Fibroblast of peridontal ligament (primary cell): Measurements from ENCODE around the gene MPO.
A peak's percentile ranks its signal among the peaks of the same experiment; 100 is the strongest.

ENCODE experiments used
- DNase-seq: peaks from one replicate; pipeline ENCODE4 v3.0.0-alpha.2; 2010; ENCODE audit errors: extremely low read depth

The MPO gene

GRCh38 chr17:58264407-58265103, 16.2 kb downstream of the MPO start:
- DNase-seq: no peak

DNA sequence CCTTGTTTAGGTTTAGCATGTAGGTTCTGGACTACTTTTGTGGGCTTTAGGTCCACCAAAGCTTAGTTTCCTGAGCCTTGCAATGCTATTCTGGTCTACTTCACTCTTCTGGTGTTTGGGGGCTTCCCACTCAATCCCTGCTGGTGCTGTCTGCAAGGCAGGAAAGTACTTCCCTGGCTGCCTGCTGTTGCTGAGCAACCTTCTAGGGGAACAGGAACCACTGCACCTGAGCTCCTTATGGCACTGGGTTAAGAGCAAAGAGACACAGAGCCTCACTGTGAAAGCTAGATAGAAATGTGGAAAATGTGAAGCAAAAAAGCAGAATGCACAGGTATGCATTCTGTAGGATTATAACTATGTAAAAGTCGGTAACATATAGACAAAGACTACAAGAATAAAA, 17.0 kb downstream of the MPO start:
- no peak for DNase-seq

GRCh38 chr17:58262149-58262548, 18.6 kb downstream of the MPO start:
- DNase-seq: no peak

DNA sequence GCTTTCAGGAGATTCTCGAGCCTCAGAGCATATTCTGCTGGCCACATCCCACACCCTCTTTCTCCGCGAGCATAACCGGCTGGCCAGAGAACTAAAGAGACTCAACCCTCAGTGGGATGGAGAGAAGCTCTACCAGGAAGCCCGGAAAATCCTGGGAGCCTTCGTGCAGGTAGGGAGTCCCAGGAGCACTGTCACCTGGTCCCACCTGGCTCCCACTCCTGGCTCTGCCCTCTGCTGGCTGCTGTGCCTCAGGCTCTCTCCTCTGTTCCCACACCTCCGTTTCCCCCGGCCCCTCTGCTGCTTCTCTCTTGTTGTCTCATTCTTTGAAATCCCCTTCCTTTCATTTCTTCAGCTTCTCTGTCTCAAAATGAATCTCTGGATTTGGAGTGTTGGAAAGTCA, 25.9 kb downstream of the MPO start:
- DNase-seq: no peak

- DNase-seq: no peak
Measured at GRCh38 chr17:58253082-58253481, 27.7 kb downstream of the MPO start.

GRCh38 chr17:58252141-58252540, 28.6 kb downstream of the MPO start:
- DNase-seq: no peak

- no peak for DNase-seq
Measured at GRCh38 chr17:58250344-58251011, 30.3 kb downstream of the MPO start.

GRCh38 chr17:58249270-58250133, 31.2 kb downstream of the MPO start:
- peak; percentile 38 for DNase-seq

DNA sequence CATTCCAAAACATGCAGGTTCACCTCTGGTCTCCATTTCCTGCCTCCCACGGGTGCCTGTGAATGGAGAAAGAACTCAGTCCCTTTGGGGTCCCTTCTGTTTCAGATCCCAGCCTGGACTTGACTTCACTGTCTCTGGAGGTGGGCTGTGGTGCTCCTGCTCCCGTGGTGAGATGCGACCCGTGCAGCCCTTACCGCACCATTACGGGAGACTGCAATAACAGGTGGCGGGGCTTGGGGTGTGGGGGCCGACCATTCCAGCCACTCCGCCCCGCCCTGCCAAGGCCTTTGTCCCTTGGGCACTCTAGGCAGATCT, 31.8 kb downstream of the MPO start:
- no peak for DNase-seq

DNA sequence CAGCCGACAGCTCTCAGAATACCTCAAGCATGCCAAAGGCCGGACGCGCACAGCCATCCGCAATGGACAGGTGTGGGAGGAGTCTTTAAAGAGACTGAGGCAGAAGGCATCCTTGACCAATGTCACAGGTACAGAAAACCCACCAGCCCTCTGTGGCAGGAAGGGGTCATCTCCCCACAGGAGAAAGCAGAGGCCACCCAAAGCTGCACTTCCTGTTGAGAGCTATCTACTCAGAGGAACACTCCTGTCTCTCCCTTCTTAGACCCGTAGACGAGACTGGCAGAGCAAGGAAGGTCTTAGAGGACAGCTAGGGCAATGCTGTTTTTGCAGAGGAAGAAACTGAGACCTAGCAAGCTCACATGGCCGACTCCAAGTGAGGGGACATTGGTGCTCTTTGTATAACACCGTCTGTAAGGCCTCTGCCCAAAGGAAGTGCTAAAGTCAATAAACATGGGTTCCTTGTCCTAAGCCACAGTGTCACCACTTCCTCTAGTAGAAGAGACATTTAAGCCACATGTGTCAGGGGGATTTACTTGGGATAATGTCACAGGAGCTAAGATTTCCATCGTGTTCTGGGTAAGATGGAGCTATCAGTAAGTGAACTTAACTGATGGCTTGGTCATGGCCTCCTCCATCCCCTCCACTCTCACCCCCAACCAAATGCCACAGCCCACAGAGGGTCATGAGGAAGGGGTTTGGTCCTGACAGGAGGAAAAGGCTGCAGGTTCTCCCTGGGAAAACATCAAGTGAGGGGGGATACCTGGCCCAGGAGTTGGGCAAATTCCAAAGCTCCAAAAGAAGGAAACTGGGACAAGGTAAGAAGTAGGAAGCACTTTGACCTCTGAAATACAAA, 33.0 kb downstream of the MPO start:
- DNase-seq: no peak

GRCh38 chr17:58246781-58247180, 34.0 kb downstream of the MPO start:
- no peak for DNase-seq

GRCh38 chr17:58246104-58246740, 34.5 kb downstream of the MPO start:
- DNase-seq: no peak

GRCh38 chr17:58245428-58246103, 35.2 kb downstream of the MPO start:
- no peak for DNase-seq

DNA sequence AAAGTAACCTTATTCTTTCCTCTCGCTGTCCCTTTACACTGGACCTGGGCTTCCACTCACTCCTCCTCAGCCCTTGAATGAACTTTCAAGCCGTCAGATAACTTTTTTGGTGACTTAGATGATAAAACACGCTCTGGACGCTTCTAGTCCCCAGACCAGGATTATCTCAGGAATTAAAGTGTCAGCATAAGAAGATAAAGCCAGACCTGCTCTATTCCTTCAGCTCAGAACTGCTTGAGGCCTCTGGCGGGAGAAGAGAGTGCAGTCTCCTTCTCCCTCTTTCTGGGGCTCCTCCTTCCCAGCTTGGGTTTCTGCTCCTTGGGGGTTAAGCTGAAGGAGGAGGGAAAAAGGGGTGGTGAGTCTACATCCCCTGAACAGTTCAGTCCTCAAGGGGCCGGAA, 35.8 kb downstream of the MPO start:
- DNase-seq: no peak

- DNase-seq: no peak
Measured at GRCh38 chr17:58242171-58242784, 38.5 kb downstream of the MPO start.

GRCh38 chr17:58239987-58240386, 40.7 kb downstream of the MPO start:
- no peak for DNase-seq

DNA sequence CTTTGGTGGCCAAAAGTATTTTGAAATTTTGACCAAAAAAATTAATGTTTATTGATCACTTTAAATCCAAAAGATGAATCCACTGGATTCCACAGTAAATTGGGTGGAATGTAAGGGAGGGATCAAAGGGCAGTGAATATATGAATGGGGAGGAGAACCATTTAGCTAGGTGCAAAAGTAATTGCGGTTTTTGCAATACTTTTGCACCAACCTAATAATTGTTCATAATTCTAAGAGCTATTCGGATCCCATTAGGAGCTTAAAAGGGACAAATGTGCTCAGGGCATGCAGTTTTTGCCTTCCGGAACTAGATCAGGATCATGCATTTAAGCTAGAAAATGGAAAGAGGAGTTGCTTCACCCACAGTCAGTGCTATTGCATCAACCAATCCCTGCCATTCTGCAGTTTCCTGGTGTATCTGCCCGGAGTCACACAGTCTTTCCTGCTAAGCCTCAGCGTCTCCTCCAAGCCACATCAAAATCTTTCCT, 42.5 kb downstream of the MPO start, which contains the start of gene LPO:
LPO (plus strand) TSS at position 438 of the 488 bp plus-strand sequence. CDS start 4,396 bp downstream, outside the sequence.
- no peak for DNase-seq

GRCh38 chr17:58236394-58236793, 44.3 kb downstream of the MPO start:
- no peak for DNase-seq

DNA sequence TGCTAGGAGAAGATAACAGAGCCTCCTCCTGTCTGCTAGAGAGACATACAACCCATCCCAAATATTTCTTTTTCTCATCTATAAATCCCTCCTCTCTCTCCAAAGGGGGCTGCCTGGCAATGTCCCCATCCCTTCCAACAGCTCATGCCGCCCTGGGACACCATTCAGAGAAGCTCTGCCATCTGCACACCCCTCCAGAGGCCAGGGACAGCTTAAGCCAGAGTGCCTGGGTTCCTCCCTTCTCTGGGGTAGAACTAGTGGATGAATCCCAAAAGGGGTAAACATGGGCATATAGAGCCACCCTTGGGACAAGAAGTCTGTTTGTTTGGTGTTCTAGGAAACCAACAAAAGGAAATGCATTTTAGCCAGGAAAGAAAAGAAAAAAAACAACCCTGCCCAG, 44.9 kb downstream of the MPO start:
- no peak for DNase-seq

DNA sequence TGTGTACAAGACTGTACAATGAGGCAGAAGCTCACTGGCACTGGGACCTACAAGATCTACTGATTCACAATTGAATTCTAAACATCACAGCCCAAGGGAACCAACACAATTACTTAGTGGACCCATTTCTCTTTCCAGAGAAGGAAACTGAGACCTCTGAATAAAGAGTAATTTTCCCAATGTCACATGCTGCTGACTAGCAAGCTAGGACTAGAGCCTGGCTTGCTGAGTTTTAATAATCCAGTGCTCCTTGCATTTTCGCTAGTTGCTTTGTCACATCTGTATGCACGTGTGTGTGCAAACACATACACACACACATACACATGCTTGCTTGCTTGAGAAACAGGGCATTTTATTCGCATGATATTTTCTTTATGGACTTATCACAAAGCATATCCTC, 46.2 kb downstream of the MPO start:
- no peak for DNase-seq
